MM.1S (cell line): Measurements from ENCODE around the gene OR8B4.

ENCODE experiments used
- CTCF ChIP-seq: fragments of 300-600 bp; sonication (generic); IDR thresholded peaks from 2 replicates; pipeline ENCODE4 v1.5.1; 2016; ENCODE audit warnings: antibody characterized with exemption, low read length, mixed read lengths
- EZH2 ChIP-seq: fragments of 300-600 bp; sonication (generic); optimal IDR thresholded peaks from 2 replicates; pipeline ENCODE3; 2017; ENCODE audit warnings: low read depth, mild to moderate bottlenecking, antibody characterized with exemption, low read length, mixed read lengths

GRCh38 chr11:124446916-124447315, 22.2 kb upstream of the OR8B4 start:
- TF ChIP-seq EZH2 (no peak), CTCF (no peak)
